Neuronal stem cell (in vitro differentiated cells): ENCODE measurements around the gene COG8. TPM values are rescaled to one million over a fixed set of nuclear protein-coding genes. Genes with fewer than 3 reads are reported as not detected.

Experiments used
- DNase-seq: peaks from one replicate; pipeline ENCODE4 v3.0.0-alpha.2; 2013; ENCODE audit warnings: low spot score
- H2AFZ ChIP-seq: one replicate; pipeline ENCODE4 v1.6.1; 2013; ENCODE audit warnings: mild to moderate bottlenecking, low read length, inconsistent platforms
- H2AK5ac ChIP-seq: 2 replicates; pipeline ENCODE4 v1.6.1; 2013; ENCODE audit warnings: low read depth, mild to moderate bottlenecking, inconsistent platforms, low read length, moderate library complexity, mixed read lengths
- H2BK120ac ChIP-seq: 2 replicates; pipeline ENCODE4 v1.6.1; 2013; ENCODE audit warnings: low read depth, mild to moderate bottlenecking, inconsistent platforms, low read length, moderate library complexity, mixed read lengths
- H2BK12ac ChIP-seq: one replicate; pipeline ENCODE4 v1.6.1; 2013; ENCODE audit warnings: low read length, inconsistent platforms
- H2BK15ac ChIP-seq: 2 replicates; pipeline ENCODE4 v1.6.1; 2013; ENCODE audit warnings: mild to moderate bottlenecking, low read length, inconsistent platforms, mixed read lengths
- H2BK5ac ChIP-seq: one replicate; pipeline ENCODE4 v1.6.1; 2013; ENCODE audit warnings: inconsistent platforms, mild to moderate bottlenecking, low read length, moderate library complexity
- H3K14ac ChIP-seq: one replicate; pipeline ENCODE4 v1.6.1; 2013; ENCODE audit warnings: low read length, inconsistent platforms
- H3K18ac ChIP-seq: 2 replicates; pipeline ENCODE4 v1.6.1; 2013; ENCODE audit warnings: low read length, inconsistent platforms
- H3K23ac ChIP-seq: 2 replicates; pipeline ENCODE4 v1.6.1; 2013; ENCODE audit warnings: low read depth, mild to moderate bottlenecking, mixed read lengths, low read length, inconsistent platforms; ENCODE audit not compliant: poor library complexity
- H3K27ac ChIP-seq: replicated peaks from 3 replicates; pipeline ENCODE4 v1.5.1; 2013; ENCODE audit warnings: low read length, inconsistent platforms
- H3K27me3 ChIP-seq, 3 experiments: 2 replicates each; pipeline ENCODE4 v1.6.1; 2013; ENCODE audit warnings: low read length in 3 of 3, mild to moderate bottlenecking in 2 of 3, inconsistent platforms in 1 of 3, low read depth in 1 of 3, mixed read lengths in 1 of 3, moderate library complexity in 1 of 3; ENCODE audit not compliant: control insufficient read depth in 3 of 3, insufficient read depth in 3 of 3
- H3K36me3 ChIP-seq, 2 donors: replicated peaks in 1 of 2; 2 replicates each; pipeline ENCODE4 v1.6.1; 2013; ENCODE audit warnings: low read length in 2 of 2; ENCODE audit not compliant: control insufficient read depth in 2 of 2, insufficient read depth in 2 of 2
- H3K4ac ChIP-seq: 2 replicates; pipeline ENCODE4 v1.6.1; 2013; ENCODE audit warnings: inconsistent platforms, mild to moderate bottlenecking, low read length, moderate library complexity
- H3K4me1 ChIP-seq, 2 donors: 1 replicate in 1 of 2; 2 replicates in 1 of 2; pipeline ENCODE4 v1.6.1; 2013; ENCODE audit warnings: low read length in 2 of 2, low read depth in 1 of 2; ENCODE audit not compliant: control insufficient read depth in 2 of 2, insufficient read depth in 1 of 2
- H3K4me2 ChIP-seq: one replicate; pipeline ENCODE4 v1.6.1; 2013; ENCODE audit warnings: mild to moderate bottlenecking, low read length, inconsistent platforms; ENCODE audit not compliant: insufficient read depth, poor library complexity, severe bottlenecking
- H3K4me3 ChIP-seq, 2 donors: 2 replicates each; pipeline ENCODE4 v1.5.1; 2013; ENCODE audit warnings: low read length in 2 of 2, mild to moderate bottlenecking in 2 of 2, inconsistent platforms in 1 of 2, moderate library complexity in 1 of 2
- H3K79me1 ChIP-seq: one replicate; pipeline ENCODE4 v1.6.1; 2013; ENCODE audit warnings: low read depth, mild to moderate bottlenecking, inconsistent platforms, low read length, moderate library complexity
- H3K9ac ChIP-seq: one replicate; pipeline ENCODE4 v1.6.1; 2013; ENCODE audit warnings: mild to moderate bottlenecking, low read depth, low read length, inconsistent platforms; ENCODE audit not compliant: poor library complexity
- H3K9me3 ChIP-seq, 2 donors: replicated peaks in 1 of 2; 2 replicates each; pipeline versions ENCODE3 to v1.6.1; 2013; ENCODE audit warnings: low read length in 2 of 2, mild to moderate bottlenecking in 2 of 2, inconsistent platforms in 1 of 2, low read depth in 1 of 2, mixed read lengths in 1 of 2, moderate library complexity in 1 of 2; ENCODE audit not compliant: control insufficient read depth in 2 of 2, insufficient read depth in 1 of 2
- H4K8ac ChIP-seq: one replicate; pipeline ENCODE4 v1.6.1; 2013; ENCODE audit warnings: low read depth, mild to moderate bottlenecking, inconsistent platforms, low read length, moderate library complexity
- H4K91ac ChIP-seq: one replicate; pipeline ENCODE4 v1.6.1; 2013; ENCODE audit warnings: low read length, low read depth, mild to moderate bottlenecking, inconsistent platforms; ENCODE audit not compliant: poor library complexity
- WGBS, 2 donors: extraction: QIAGEN DNeasy Blood & Tissue Kit; methylation state at CpG; one replicate each; pipeline ENCODE4 v1.1.7; 2013; ENCODE audit warnings: missing lambda C conversion rate in 2 of 2, mixed read lengths in 1 of 2; ENCODE audit not compliant: insufficient read length in 2 of 2, insufficient replicate concordance in 1 of 2; ENCODE audit errors: extremely low coverage in 2 of 2; 5-methylcytosine and 5-hydroxymethylcytosine counted together
- polyA plus RNA-seq, 2 experiments: library from polyadenylated mRNA; stranded (reverse); fragments of 200-250 nt; gene quantifications; one replicate each; pipeline ENCODE4 v1.2.3, GENCODE V29; 2013

The COG8 gene, protein sequence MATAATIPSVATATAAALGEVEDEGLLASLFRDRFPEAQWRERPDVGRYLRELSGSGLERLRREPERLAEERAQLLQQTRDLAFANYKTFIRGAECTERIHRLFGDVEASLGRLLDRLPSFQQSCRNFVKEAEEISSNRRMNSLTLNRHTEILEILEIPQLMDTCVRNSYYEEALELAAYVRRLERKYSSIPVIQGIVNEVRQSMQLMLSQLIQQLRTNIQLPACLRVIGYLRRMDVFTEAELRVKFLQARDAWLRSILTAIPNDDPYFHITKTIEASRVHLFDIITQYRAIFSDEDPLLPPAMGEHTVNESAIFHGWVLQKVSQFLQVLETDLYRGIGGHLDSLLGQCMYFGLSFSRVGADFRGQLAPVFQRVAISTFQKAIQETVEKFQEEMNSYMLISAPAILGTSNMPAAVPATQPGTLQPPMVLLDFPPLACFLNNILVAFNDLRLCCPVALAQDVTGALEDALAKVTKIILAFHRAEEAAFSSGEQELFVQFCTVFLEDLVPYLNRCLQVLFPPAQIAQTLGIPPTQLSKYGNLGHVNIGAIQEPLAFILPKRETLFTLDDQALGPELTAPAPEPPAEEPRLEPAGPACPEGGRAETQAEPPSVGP
- 28.2 TPM for polyA plus RNA-seq (2013, experiment 1 of 2)
- polyA plus RNA-seq (2013, experiment 2 of 2), result 27.7 TPM

GRCh38 chr16:69339289-69340094, at the start of gene COG8, which contains the start of gene NIP7:
Gene COG8, minus strand, starts transcription at chr16:69339564. Its CDS starts 12 bp downstream, at chr16:69339552.
Gene NIP7, plus strand, starts transcription at chr16:69339772. Its CDS starts 58 bp downstream, at chr16:69339830.
- peaks cover 26 to 76% of the 10 kb centered on the region in 2 donors for H3K36me3 ChIP-seq
- peaks cover 7 to 13% of the 10 kb centered on the region in 2 donors for H3K4me1 ChIP-seq
- H2AFZ ChIP-seq, result peak within 1 kb of the TSS; percentile 90

DNA sequence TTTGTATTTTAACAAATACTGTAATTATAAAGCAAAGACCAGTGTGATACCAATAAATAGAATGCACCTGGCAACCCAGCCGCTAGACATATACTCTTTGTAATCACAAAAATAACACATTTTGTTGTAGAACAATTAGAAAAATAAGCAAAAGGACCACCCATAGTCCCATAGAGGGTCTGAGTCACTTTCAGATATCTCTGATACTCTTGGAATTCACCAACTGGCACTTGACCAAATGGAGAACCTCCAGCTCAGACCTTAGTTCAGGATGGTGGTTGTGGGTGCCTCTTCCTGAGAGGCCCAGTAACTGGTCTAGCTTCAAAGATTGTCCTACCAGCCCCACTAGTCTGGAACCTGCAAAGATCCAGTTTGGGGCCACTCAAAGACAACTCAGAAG, 47.2 kb upstream of the COG8 start:
- no peaks in the 10 kb centered on the region for H3K9me3 ChIP-seq
- H4K91ac ChIP-seq, result no peak overlapping the region
- no peak overlapping the region for H2BK5ac ChIP-seq
- H3K4ac ChIP-seq, result no peak overlapping the region
- no peak overlapping the region for H2BK120ac ChIP-seq
- no peak overlapping the region for H3K18ac ChIP-seq
- WGBS, 2 donors, result no CpG with 5 or more reads among the region's 1 CpG
- peaks cover 3 to 5% of the 10 kb centered on the region in 2 donors for H3K4me1 ChIP-seq
- H2AK5ac ChIP-seq, result no peak overlapping the region
- no peak overlapping the region for H4K8ac ChIP-seq
- no peak for DNase-seq
- peak overlapping the region in 1 of 2 donors; percentile 91 for H3K4me3 ChIP-seq
- H2BK15ac ChIP-seq, result no peak overlapping the region
- H2AFZ ChIP-seq, result peak overlapping the region; percentile 86
- no peak overlapping the region for H3K14ac ChIP-seq
- H3K36me3 ChIP-seq, result peaks cover 7 to 29% of the 10 kb centered on the region in 2 donors
- no peak overlapping the region for H3K4me2 ChIP-seq
- no peak overlapping the region for H3K9ac ChIP-seq
- no peak overlapping the region for H2BK12ac ChIP-seq
- peaks cover 2% of the 10 kb centered on the region for H3K79me1 ChIP-seq
- H3K27me3 ChIP-seq, result no peaks in the 10 kb centered on the region
- H3K27ac ChIP-seq, result no peak overlapping the region
- H3K23ac ChIP-seq, result no peak overlapping the region

More at GRCh38 chr16:69339289-69340094, at the start of gene COG8, which contains the start of gene NIP7:
- Histone ChIP-seq H3K27ac (peak within 1 kb of the TSS; percentile 71), H2BK12ac (no peak within 1 kb of the TSS), H3K9me3 (no peaks in the 10 kb centered on the region), H3K9ac (peak within 1 kb of the TSS; percentile 98), H4K8ac (no peak within 1 kb of the TSS), H3K4me3 (peak within 1 kb of the TSS; percentile 72 to 95), H3K79me1 (peaks cover 14% of the 10 kb centered on the region), H2BK5ac (peak within 1 kb of the TSS; percentile 88), H3K23ac (peak within 1 kb of the TSS; percentile 97), H2AK5ac (peak within 1 kb of the TSS; percentile 68), H2BK120ac (no peak within 1 kb of the TSS), H3K14ac (peak within 1 kb of the TSS; percentile 42), H3K4me2 (peak within 1 kb of the TSS; percentile 99), H3K27me3 (no peaks in the 10 kb centered on the region), H3K4ac (peak within 1 kb of the TSS; percentile 89), H2BK15ac (no peak within 1 kb of the TSS), H4K91ac (no peak within 1 kb of the TSS), H3K18ac (peak within 1 kb of the TSS; percentile 91)
- no CpG with 5 or more reads among the region's 77 CpGs for WGBS, 2 donors
- peak; percentile 97 for DNase-seq

DNA sequence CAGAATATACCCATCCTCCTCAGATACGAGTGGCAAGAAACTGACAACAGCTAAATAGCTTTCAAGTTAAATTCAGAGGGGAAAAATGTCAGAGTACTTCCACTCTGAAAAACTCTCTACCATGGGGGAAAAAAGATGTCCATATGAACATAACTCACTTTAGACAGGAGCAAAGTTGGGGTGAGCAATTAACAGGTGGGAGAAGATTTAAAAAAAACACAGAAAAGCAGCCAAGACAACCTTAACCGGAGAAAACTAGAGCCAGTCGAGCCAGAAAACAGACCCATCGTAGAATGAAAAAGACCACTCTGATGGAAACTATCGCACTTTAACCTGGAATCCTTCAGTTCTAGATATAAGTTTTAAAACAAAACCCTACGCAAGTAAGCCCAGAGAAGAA, 45.6 kb upstream of the COG8 start:
- no CpG with 5 or more reads among the region's 6 CpGs for WGBS, 2 donors
- Histone ChIP-seq H3K27me3 (no peaks in the 10 kb centered on the region), H2AK5ac (no peak overlapping the region), H3K14ac (no peak overlapping the region), H3K36me3 (peaks cover 10 to 44% of the 10 kb centered on the region in 2 donors), H3K4me2 (peak overlapping the region; percentile 43), H3K79me1 (peaks cover 2% of the 10 kb centered on the region), H3K9ac (peak overlapping the region; percentile 92), H2AFZ (peak overlapping the region; percentile 86), H3K27ac (no peak overlapping the region), H3K18ac (no peak overlapping the region), H4K91ac (no peak overlapping the region), H3K4me1 (peaks cover 3 to 5% of the 10 kb centered on the region in 2 donors), H3K23ac (no peak overlapping the region), H3K4ac (no peak overlapping the region), H2BK5ac (no peak overlapping the region), H2BK120ac (no peak overlapping the region), H2BK15ac (no peak overlapping the region), H3K9me3 (no peaks in the 10 kb centered on the region), H4K8ac (no peak overlapping the region), H2BK12ac (no peak overlapping the region), H3K4me3 (peak overlapping the region; percentile 91 to 98)
- DNase-seq, result no peak
